ENCODE measurements around the gene SEC24B.
"Not testable (repeated sequence)": the region's sequence is repeated elsewhere in the genome, so short reads cannot be mapped to it uniquely, and the experiment has no call there.

SEC24B gene

DNA sequence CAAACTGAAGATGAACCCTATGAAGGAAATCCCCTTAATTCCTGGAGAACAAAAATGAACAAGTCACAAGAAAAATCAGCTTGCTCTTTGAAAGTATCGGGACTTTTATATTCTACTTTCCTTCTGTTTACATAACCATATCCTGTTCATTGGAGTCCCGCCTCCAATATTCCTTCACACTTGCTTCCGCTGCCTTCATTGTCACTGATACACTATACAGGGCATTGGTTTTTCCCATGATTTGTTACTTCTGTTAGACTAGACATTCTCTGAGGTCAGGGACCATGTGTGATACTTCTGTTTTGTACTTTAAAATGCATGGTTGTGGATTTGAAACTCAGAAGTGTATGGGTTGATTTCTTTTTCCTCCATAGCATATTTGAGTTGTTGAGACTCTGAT, 145.2 kb downstream of the SEC24B start:
- DNase-seq (ENCODE audit: low spot score): no peak

DNA sequence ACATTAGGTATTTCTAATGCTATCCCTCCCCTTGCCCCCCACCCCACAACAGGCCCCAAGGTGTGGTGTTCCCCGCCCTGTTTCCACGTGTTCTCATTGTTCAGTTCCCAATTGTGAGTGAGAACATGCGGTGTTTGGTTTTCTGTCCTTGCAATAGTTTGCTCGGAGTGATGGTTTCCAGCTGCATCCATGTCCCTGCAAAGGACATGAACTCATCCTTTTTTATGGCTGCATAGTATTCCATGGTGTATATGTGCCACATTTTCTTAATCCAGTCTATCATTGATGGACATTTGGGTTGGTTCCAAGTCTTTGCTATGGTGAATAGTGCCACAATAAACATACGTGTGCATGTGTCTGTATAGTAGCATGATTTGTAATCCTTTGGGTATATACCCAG, 146.4 kb downstream of the SEC24B start:
- DNase-seq (ENCODE audit: low spot score): not testable (repeated sequence)

DNA sequence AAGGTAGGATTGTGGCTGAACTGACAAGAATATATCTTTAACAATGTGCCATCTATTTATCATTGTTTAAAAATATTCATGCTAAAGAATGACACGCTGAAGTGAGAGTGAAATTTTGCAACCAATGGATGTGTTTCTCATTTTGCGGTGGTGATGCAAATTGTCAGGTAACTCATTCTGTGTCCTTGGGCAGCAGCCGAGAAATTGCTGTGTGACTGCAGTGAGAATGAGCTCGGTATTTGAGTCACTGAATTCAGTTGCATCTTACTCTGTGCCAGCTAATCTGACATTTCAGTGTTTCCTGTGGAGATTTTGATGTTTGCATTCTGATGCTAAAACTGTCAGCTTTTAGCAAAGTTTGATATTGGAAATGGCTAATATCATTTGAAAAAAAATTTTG, 154.6 kb downstream of the SEC24B start:
- no peak for DNase-seq (ENCODE audit: low spot score)

DNA sequence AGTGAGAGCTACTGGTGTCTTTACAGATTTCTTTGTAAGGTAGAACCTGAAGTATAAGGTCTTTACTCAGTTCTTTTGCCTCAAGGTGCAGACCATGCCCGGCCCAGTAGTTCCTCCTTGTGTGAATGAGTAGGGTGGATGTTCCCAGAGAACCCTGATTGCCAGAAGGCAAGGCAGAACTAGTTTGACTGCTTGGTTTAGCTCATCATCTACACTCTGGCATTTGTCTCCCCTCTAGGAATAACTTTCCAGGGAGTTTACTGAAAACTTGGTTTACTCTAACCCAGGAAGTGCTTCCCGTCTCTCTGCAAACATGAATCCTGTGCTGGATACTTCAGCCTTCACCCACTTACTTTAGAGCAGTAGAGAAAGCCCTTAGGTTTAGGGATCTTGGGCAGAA, 155.5 kb downstream of the SEC24B start:
- no peak for DNase-seq (ENCODE audit: low spot score)

DNA sequence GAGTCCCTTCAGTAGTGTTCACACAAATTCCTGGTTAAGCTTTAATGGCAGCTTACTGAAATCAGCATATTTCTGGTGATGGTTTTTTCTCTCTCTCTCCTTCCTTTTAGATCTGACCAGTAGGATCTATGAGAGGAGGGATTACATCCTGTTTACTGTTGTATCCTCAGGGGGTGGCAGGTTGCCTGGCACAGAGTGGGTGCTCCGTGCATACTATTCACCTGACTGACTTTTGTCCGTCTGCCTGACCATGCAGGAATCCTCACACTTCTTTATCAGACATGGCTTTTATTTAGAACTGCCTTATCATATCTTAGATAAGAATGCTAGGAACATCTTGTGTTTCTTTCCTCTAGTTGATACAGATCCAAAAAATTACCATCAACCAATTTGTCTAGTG, 156.0 kb downstream of the SEC24B start:
- no peak for DNase-seq (ENCODE audit: low spot score)
